Bone marrow (tissue), 2 donors: ENCODE results near the gene KLHDC8A.
A peak's percentile ranks its signal among the peaks of the same experiment; 100 is the strongest.

ENCODE experiments used
- DNase-seq, 2 donors: peaks; one replicate each; lab custom pipeline; 2025; lab: John Stamatoyannopoulos, UW

KLHDC8A gene

GRCh38 chr1:205294175-205294917 is 62.4 kb downstream of the KLHDC8A start:
- no peak for DNase-seq

DNA sequence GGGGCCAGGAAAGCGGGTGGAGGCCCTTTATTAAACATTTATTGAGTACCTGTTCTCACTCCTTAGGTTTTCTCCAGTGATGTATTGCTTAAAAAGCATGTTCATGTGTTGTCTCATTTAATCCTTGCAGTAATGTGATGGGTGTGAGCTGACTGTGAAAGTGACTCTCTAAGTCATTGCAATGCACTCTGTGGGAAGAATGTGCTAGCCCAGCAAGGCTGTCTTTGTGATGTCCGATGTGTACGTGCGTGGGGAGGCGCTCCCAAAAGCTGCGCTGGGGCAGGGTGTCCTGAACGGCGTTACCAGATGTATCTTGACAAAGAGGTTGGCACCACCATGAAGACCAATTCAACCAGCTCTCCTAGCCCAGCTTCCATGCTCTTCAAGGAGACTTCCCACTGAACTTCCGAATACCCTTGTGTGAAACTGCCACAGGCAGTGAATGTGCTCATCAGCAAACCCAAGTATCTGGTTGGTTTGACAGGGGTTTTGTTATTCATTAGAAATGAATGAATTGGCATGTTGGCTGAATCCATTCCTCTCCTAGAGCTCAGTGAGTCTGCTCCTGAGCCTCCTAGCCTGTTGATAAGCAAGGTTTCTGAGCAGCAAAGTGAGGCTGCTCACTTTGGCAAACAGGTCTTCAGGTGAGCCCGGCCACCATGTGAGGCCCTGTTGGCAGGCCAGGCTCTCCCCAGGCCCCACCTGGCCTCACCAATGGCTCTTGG is 63.2 kb downstream of the KLHDC8A start:
- DNase-seq = no peak

- no peak for DNase-seq
Observed at GRCh38 chr1:205291596-205291995, 65.1 kb downstream of the KLHDC8A start.

GRCh38 chr1:205287767-205288559 is 68.8 kb downstream of the KLHDC8A start:
- DNase-seq = peak; percentile 25 to 99

GRCh38 chr1:205287076-205287475 is 69.6 kb downstream of the KLHDC8A start:
- DNase-seq = no peak

DNA sequence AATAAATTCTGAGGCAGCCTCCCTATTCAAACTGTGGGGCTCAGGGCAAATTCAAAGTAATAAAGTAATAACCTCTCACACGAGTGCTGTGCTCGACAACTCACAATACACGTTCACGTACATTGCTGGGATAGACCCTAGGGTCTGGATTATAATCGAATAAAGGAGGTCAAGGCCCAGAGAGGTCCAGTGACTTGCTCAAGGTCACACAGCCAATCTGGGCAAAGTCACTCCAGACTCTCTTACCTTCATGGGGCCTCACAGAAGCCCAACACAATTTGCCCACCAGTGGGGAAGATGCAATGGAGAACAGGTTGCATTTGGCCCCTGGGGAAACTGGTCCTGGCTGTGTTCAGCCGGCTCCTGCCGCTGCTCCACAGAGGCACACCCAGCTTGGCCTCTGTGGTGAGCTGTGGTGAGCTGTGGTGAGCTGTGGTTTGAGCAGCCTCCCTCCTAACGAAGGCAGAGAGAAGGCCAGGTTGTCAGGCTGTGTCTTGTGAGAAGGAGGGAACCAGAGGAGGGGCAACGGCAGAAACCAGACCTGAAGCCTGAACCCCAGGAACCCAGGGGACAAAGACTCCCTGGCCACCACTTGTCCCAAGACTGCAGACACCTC is 70.3 kb downstream of the KLHDC8A start:
- no peak for DNase-seq
